T-helper 2 cell treated with Interferon-gamma antibody and Interleukin-4, amounts not matched to agents 100 ng/mL and 5 ng/mL, for 36 hours (primary cell): ENCODE measurements around the gene FAM43B. TPM values are rescaled to one million over a fixed set of nuclear protein-coding genes. Genes with fewer than 3 reads are reported as not detected.

Source experiments
- intact Hi-C: fragments of 100-400 bp; cut with micrococcal nuclease; formaldehyde crosslinking; loops from one replicate; pipeline ENCODE4 v1.15.1; 2023
- total RNA-seq: library from RNA; stranded (reverse); gene quantifications from 2 replicates; pipeline ENCODE4 v1.2.3, GENCODE V29; 2022

Gene FAM43B
- total RNA-seq, 1 donor from 2014 or later = not detected

DNA sequence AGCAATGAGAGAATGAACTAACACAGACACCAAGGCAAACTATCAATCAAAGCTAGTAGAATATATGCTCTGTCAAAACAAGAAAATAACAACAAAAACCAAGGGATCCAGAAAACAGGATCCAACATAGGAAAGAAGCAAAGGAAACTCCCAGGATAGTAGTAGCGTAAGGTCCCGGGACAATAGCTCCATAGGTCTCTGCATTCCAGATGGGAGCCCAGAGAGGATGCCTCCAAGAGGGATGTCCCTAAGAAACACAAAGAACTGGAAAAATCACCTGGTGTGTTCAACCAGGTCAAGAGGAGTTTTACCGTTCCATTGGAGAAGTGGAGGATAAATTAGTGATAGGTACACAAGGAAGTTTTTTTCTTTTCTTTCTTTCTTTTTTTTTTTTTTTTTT is 5.7 kb upstream of the FAM43B start:
- intact Hi-C loops = no loop called here

DNA sequence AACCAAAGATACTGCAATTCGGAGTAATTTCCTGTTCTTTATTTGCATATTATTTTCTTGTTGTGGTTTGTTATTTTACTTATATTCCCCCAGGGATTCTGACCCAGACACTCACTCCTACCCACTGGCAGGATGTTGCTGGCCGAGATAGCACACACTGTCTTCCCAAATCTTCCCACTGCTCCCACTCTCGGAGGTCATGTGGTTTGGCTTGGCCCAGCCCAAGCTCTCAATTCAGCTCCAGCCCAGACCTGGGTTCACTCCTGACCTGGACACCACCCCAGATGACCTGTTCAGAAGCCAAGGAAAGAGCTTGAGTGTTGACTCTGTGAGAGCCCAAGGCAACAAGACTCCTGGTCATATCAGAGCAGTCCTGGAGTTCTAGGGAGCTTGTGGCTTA is 1.2 kb upstream of the FAM43B start:
- intact Hi-C loops = no loop called here

GRCh38 chr1:20552728-20553445 is 514 bp downstream of the FAM43B start:
- intact Hi-C loops = no loop called here

GRCh38 chr1:20555025-20555757 is 2.8 kb downstream of the FAM43B start:
- intact Hi-C loops = no loop called here

DNA sequence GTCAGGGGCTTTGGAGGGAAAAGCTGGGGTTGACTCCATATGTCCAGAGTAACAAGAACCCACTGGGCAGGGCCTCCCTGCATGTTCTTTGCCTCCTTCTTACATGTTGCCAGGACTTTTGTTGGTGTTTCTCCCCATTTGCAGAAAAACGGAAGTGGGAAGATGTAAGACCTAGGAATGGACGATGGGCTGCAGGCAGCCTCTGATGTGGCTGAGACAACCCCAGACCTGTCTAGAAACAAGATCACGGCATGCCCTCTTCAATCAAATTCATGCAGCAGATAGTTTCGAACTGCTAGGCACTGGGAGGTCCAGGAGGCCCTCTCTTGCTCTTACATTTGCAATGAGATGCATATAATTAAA is 3.4 kb downstream of the FAM43B start:
- intact Hi-C loops = no loop called here

GRCh38 chr1:20558191-20558590 is 5.8 kb downstream of the FAM43B start:
- intact Hi-C loops = no loop called here

DNA sequence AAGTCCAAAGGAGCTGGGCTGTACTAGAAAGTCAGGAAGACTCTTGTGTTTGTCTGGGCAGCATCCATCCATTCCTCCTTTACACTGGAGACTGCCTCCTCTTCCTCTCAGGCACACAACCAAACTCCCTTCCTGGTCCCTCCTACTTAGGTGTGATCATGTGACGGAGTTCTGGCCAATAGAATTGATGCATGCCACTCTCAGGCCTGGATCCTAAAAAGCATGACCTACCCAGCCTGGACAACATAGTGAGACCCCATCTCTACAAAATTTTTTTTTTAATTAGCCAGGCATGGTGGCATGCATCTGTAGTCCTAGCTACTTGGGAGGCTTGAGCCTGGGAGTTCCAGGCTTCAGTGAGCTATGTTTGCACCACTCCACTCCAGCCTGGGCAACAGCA is 8.6 kb downstream of the FAM43B start:
- intact Hi-C loops = no loop called here

- intact Hi-C loops = no loop called here
Observed at GRCh38 chr1:20565234-20565633, 12.9 kb downstream of the FAM43B start.

DNA sequence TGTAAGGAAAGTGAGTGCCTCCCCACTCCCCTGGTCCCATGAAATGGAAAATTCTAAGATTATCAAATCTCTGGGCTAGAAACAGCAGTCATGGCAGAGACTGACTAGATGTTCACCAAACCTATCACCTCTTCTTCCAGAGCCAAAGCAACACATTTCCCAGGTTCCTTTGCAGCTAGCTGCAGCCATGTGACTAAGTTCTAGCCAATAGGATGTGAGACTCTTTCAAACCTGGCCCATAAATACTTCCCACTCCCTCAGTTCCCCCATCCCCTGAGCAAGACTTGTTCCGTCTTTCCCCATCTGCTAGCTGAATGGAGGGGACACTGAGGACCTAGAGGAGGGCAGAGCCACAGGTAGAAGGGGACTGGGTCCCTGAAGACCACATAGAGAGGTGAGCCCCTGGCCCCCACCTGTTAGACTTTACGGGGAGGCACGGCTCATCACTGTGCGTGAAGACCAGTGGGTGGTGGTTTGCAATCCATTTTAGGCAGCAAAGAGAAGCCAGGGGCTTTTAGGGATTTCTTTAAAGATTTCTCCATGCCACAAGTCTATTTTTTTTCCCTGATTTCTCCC is 17.2 kb downstream of the FAM43B start:
- intact Hi-C loops = no loop called here

- intact Hi-C loops = no loop called here
Observed at GRCh38 chr1:20571427-20571826, 19.1 kb downstream of the FAM43B start.

DNA sequence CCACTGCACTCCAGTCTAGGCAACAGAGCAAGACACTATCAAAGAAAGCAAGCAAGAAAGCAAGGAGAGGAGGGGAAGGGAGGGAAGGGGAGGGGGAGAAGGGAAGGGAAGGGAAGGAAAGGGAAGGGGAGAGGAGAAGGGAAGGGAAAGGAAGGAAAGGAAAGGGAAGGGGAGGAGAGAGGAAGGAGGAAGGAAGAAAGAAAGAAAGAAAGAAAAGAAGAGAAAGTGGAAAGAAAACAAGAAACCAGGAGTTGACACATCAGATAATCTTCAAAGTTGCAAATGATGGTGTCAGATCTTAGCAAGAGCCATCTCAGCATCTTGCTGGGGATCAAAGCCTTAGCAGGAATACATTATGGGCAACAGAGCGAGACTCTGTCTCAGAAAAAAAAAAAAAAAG is 21.6 kb downstream of the FAM43B start:
- intact Hi-C loops = no loop called here

- intact Hi-C loops = loop anchor here (1.0 kb wide), 1 partner anchor 58 kb away; the partner anchor contains the start of gene PINK1
Observed at GRCh38 chr1:20574686-20575540, 22.5 kb downstream of the FAM43B start.

DNA sequence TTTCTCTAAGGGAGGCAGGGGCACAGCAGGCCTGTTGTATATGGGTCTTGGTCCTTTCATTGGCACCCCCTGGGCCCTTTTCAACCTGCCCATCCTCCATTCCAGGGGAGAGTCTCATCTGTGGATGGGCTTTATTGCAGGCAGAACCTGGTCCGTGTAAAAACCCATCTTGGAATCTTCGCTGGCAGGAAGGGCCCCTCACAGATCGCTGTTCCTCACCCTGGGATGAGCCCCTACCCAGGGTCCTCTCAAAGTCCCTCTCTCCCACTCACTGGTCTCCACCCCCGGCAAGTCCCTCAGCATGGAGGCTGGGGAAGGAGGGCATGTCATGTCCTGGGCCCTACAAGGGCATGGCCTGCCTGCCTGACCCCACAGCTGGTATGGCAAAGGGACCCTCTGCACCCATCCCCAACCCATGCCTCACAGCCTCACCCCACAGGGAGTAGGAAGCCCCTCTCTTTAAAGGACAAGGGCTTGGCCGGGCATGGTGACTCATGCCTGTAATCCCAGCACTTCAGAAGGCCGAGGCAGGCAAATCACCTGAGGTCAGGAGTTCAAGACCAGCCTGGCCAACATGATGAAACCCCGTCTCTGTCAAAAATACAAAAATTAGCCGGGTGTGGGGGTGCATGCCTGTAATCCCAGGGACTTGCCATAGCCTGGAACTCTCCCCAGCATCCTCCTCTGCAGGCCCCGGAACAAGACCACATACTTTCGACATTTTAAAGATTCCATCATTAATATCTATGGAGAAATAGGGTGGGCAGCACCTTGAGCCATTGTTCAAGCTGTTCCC is 23.4 kb downstream of the FAM43B start:
- intact Hi-C loops = loop anchor here (1.0 kb wide), 1 partner anchor 58 kb away; the partner anchor contains the start of gene PINK1

DNA sequence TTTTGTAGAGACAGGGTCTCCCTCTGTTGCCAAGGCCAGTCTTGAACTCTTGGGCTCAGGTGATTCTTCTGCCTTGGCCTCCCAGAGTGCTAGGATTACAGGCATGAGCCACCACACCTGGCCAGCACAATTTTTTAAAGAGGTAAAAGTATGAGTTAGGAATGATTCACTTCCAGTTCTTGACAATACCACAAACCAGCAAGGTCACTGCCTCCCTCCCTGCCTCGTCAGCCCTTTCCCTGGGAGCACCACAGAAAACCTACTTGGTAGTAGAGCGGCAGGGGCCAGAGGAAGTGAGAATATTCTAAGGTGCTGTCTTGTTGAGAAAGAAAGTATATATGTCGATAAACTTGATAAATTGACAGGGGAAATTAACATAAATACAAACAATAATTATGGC is 25.7 kb downstream of the FAM43B start:
- intact Hi-C loops = no loop called here

GRCh38 chr1:20578721-20579395 is 26.5 kb downstream of the FAM43B start:
- intact Hi-C loops = no loop called here

DNA sequence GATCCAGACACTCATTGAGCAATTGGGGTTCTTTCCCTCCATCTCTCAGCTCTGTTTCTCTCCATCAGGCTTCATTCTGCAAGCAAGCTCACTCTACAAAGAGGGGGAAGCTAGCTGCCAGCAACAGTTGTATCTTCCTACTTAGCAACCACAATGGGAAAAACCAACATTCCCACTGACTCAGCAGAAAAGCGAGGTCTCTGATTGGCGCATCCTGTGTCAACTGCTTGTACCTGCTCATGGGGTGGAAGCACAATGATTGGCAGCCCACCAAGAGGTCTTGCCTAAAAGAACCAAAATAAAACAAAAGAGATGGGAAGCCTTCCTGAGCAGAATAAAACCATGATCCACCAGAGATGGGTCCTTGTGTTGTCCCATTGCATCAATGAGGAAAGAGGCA is 32.5 kb downstream of the FAM43B start:
- intact Hi-C loops = no loop called here

DNA sequence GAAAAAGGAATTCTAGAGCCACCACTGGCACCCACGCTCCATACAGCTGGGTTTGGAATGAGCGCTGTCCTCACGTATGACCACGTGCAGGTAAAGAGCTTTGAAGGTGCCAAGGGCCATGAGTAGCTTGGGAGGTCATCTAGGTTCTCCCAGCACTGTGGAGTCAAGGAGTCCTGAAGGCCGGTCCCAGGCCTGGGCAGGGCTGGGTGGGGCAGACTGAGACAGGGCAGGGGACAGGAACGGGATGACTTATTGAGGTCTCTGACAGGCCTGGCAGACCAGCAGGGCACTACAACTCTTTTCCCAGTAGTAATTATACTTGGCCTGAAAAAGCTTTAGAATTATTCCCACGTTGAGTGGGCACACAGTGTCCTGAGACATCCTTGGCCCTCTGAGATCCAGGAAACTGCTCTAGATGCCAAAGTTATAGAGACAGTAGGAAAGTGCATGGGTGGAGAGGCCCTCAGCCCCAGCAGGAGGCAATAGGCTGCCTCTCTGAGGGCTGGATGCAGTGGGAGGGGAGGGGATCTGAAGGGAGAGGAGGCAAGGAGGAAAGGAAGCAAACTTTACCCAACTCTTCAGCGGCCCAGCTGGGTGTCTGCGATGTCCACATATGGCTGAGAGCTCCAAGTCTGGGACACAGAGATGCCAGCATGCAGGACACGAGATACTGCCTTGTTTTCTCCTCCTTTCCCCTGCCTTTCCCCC is 34.7 kb downstream of the FAM43B start:
- intact Hi-C loops = no loop called here

DNA sequence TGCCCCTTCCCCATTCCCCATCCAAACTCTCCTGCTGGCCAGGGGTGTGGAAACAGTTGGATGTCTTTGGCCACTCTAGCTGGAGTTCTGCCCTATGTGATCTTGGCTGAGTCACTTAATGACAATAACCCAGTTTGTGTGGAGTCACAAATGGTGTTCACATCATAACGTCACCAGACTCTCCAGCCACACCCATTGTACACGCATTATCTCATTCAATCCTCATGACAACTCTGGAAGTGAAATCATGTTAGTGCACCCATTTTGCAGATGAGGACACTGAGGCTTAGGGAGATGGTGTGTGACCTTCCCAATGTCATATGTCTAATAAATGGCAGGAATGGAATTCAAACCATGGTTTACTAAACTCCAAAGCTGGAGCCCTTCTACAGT is 35.3 kb downstream of the FAM43B start:
- intact Hi-C loops = no loop called here

DNA sequence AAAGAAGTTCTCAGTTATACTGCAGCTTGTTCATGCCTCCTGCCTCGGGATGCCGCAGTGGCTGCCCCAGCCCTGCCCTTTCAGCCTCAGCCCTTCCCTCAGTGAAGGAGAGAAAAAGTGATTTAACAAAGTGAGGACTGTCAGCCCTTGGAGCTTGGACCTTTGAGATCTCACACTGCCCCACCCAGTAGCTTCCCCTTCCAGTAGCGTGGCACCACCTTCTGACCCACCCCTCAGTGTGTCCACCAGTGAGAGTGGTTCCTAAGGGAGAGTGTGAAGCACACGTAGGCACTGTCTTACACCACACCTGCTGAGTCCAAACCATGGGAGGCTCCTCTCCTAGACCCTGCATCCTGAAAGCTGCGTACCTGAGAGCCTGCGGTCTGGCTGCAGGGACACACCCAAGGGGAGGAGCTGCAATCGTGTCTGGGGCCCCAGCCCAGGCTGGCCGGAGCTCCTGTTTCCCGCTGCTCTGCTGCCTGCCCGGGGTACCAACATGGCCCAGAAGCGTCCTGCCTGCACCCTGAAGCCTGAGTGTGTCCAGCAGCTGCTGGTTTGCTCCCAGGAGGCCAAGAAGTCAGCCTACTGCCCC is 36.4 kb downstream of the FAM43B start, which contains the start of gene CDA:
CDA (plus strand) TSS at position 464 of the 592 bp plus-strand sequence; CDS start at position 497, 33 bp downstream.
- intact Hi-C loops = no loop called here
